Motor neuron (in vitro differentiated cells): Measurements from ENCODE around the gene ZNF70. TPM values are rescaled to one million over a fixed set of nuclear protein-coding genes. Genes with fewer than 3 reads are reported as not detected.
"Not testable (repeated sequence)": the region's sequence is repeated elsewhere in the genome, so short reads cannot be mapped to it uniquely, and the experiment has no call there.

Experiments
- ATAC-seq, 8 experiments: fragments of 200-7000 bp; cut with Tn5 transposase; replicated peaks in 6 of 8; 2 replicates each; pipeline ENCODE4 v1.8.0; 2021; ENCODE audit warnings: mild to moderate bottlenecking in 8 of 8, moderate library complexity in 8 of 8
- H3K27ac ChIP-seq, 2 donors: fragments of 250-450 bp; sonication (Bioruptor Pico); 2 replicates each; pipeline ENCODE4 v1.9.0; 2021; ENCODE audit warnings: antibody characterized with exemption in 2 of 2, mild to moderate bottlenecking in 2 of 2, moderate library complexity in 1 of 2
- H3K4me1 ChIP-seq, 2 donors: fragments of 250-450 bp; sonication (Bioruptor Pico); replicated peaks in 1 of 2; 2 replicates each; pipeline ENCODE4 v1.6.1; 2021; ENCODE audit warnings: antibody characterized with exemption in 2 of 2, mild to moderate bottlenecking in 2 of 2, moderate library complexity in 1 of 2
- H3K4me3 ChIP-seq, 5 donors: fragments of 250-450 bp; sonication (Bioruptor Pico); 2 replicates each; pipeline ENCODE4 v1.9.0; 2021; ENCODE audit warnings: antibody characterized with exemption in 5 of 5, mild to moderate bottlenecking in 5 of 5, moderate library complexity in 4 of 5
- WGBS, 10 experiments: fragments of 450-650 bp; shearing (Covaris generic); methylation state at CpG; one replicate each; pipeline ENCODE4 v1.0.0; 2022; 5-methylcytosine and 5-hydroxymethylcytosine counted together
- in situ Hi-C, 9 experiments: fragments of 400-800 bp; cut with MboI; loops; one replicate each; pipeline ENCODE4 v1.15.0; 2021; ENCODE audit warnings: low sequenced_read_pairs in 9 of 9, low pct_unique_long_range_greater_than_20kb in 2 of 9; ENCODE audit not compliant: unreplicated experiment in 9 of 9
- total RNA-seq, 8 experiments: library from RNA; unstranded; fragments of 300-600 nt; gene quantifications; 2 replicates each; pipeline versions ENCODE4 v1.2.3 to v1.2.4, GENCODE V29; 2022

ZNF70 gene
- total RNA-seq, 8 experiments from 2014 or later: 5.7 to 11.1 (median 7.8) TPM

- WGBS, 10 experiments: 20 to 50% (median 35%) methylated on average over 1 to 5 of the region's 5 CpGs; no CpG with 5 or more reads in 4 of the 10 experiments
- ATAC-seq: no peak
- H3K27ac ChIP-seq: peak overlapping the region; percentile 93 to 96
- peaks cover 12 to 15% of the 10 kb centered on the region in 2 donors for H3K4me1 ChIP-seq
- peak overlapping the region; percentile 53 to 91 (median 59) for H3K4me3 ChIP-seq
- in situ Hi-C loops: no loop called here
Observed at GRCh38 chr22:23750367-23750713, 572 bp downstream of the ZNF70 start.

- H3K4me3 ChIP-seq: peak overlapping the region; percentile 53 to 91 (median 59)
- H3K27ac ChIP-seq: no peak overlapping the region
- peak in 3 of 8 experiments; percentile 27 to 50 (median 35) for ATAC-seq
- WGBS, 10 experiments: 4 to 100% (median 82%) methylated on average over 1 to 11 of the region's 12 CpGs
- in situ Hi-C loops: no loop called here
- peaks cover 12 to 15% of the 10 kb centered on the region in 2 donors for H3K4me1 ChIP-seq
Observed at GRCh38 chr22:23749841-23750301, 1.0 kb downstream of the ZNF70 start.

- WGBS, 10 experiments: 53 to 100% (median 100%) methylated on average over 1 to 5 of the region's 6 CpGs; no CpG with 5 or more reads in 1 of the 10 experiments
- in situ Hi-C loops: no loop called here
- no peak for ATAC-seq
- H3K4me3 ChIP-seq: no peak overlapping the region
- no peak overlapping the region for H3K27ac ChIP-seq
- peaks cover 6 to 8% of the 10 kb centered on the region in 2 donors for H3K4me1 ChIP-seq
Observed at GRCh38 chr22:23745791-23746190, 5.1 kb downstream of the ZNF70 start.

GRCh38 chr22:23744485-23744884 is 6.4 kb downstream of the ZNF70 start:
- Histone ChIP-seq H3K4me3 (no peak overlapping the region), H3K4me1 (peaks cover under 1% of the 10 kb centered on the region in 2 donors), H3K27ac (no peak overlapping the region)
- peak in 4 of 8 experiments; percentile 10 to 31 (median 22) for ATAC-seq
- in situ Hi-C loops: no loop called here
- 92 to 100% (median 100%) methylated on average over 2 to 8 of the region's 14 CpGs; no CpG with 5 or more reads in 6 of the 10 experiments for WGBS, 10 experiments

DNA sequence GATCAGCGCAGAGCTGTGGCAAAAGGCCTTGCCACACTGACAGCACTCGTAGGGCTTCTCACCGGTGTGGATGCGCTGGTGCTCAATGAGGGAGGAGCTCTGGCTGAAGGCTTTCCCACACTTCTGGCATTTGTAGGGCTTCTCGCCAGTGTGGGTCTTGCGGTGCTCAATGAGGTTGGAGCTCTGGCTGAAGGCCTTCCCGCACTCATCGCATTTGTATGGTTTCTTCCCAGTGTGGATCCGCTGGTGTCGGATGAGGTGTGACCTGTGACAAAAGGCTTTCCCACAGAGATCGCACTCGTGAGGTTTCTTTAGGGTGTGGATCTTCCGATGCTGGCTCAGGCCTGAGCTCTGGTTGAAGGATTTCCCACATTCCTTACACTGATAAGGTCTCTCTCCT is 6.9 kb downstream of the ZNF70 start:
- H3K4me1 ChIP-seq: no peaks in the 10 kb centered on the region
- in situ Hi-C loops: no loop called here
- H3K27ac ChIP-seq: no peak overlapping the region
- 60 to 100% (median 95%) methylated on average over 1 to 9 of the region's 13 CpGs; no CpG with 5 or more reads in 5 of the 10 experiments for WGBS, 10 experiments
- ATAC-seq: peak in 2 of 8 experiments; percentile 13 to 22
- H3K4me3 ChIP-seq: no peak overlapping the region

DNA sequence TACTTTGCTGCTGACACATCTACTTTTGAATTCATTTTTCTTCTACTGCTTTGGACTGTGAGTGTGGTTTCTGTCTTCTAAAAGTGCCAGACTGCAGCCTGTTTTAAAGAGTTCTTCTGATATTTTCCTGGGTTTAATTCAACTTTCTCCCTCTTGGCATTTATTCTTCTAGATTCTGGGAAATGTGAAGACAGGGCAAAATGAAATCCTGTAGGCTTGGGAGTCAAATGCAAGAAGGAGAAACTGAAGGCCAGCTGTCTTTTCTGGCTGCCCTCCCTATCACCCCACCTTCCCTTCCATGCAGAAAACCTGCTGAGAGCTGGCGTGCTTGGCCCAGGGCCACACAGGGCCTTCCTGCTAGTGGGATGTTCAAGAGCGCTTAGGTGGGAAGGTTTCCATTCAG is 7.6 kb downstream of the ZNF70 start:
- 20 to 100% (median 57%) methylated on average over 1 to 2 of the region's 2 CpGs; no CpG with 5 or more reads in 5 of the 10 experiments for WGBS, 10 experiments
- no peak overlapping the region for H3K4me3 ChIP-seq
- H3K27ac ChIP-seq: no peak overlapping the region
- peak in 3 of 8 experiments; percentile 40 to 67 (median 50) for ATAC-seq
- in situ Hi-C loops: no loop called here
- H3K4me1 ChIP-seq: no peaks in the 10 kb centered on the region

DNA sequence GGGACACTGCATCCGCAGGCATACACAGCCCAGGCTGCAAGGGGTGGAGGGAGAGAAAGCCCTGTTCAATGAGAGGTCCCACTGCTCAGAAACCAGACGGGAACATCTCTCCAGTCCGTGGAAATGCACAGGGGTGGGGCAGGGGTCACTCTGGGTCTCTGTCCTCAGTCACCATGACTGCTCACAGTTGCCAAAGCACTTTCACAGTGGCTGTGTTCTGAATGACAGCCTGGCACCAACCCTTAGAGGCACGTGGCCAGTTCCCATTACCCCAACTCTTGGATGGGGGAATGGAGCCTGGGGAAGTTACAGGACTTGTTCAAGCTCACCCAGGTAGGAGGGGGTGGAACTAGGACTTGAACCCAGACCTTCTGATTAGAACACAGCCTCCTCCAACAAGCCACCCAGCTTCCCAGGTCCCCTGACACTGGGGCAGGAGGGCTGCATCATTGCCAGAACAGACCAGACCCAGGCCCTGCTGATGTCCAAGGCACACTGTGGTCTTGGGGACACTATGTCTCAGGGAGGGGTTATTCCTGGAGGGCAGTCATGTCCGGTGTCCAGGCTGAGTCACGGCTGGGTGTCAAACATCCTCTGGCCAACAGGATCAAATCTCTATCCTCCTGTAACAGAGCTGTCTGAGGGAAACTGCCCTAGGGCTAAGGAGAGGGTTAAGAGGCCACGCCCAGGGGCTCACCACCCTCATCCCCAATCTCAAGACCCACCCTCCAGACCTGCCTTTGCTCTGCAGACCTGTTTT is 8.2 kb downstream of the ZNF70 start:
- Histone ChIP-seq H3K4me1 (no peaks in the 10 kb centered on the region), H3K4me3 (no peak overlapping the region), H3K27ac (no peak overlapping the region)
- ATAC-seq: peak in 5 of 8 experiments; percentile 14 to 97 (median 64)
- WGBS, 10 experiments: 40 to 100% (median 80%) methylated on average over 1 to 4 of the region's 7 CpGs; no CpG with 5 or more reads in 3 of the 10 experiments
- in situ Hi-C loops: no loop called here

DNA sequence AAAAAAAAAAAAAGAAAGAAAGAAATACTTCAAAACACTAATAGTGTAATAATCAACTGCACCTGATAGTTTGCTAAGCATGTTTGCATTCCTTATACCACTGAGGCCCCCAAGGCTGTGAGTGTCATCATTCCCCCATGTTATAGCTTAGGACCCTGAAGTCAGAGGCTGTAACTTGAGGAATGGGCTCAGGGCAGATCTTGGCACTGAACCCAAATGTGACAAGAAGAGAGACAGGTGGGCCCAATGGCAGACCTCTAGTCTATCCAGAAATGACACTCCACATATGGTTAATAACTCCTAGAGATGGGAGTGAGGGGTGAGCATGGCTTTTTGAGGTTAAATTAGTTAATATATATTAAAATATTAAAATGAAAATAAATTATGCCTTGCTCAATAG is 13.2 kb downstream of the ZNF70 start:
- ATAC-seq: no peak
- Histone ChIP-seq H3K4me1 (no peaks in the 10 kb centered on the region), H3K27ac (no peak overlapping the region), H3K4me3 (no peak overlapping the region)
- in situ Hi-C loops: no loop called here

- H3K4me1 ChIP-seq, H3K4me3 ChIP-seq, in situ Hi-C loops, H3K27ac ChIP-seq, ATAC-seq: not testable (repeated sequence)
- 21 to 100% (median 58%) methylated on average over 1 to 4 of the region's 4 CpGs; no CpG with 5 or more reads in 4 of the 10 experiments for WGBS, 10 experiments
Observed at GRCh38 chr22:23728108-23728507, 22.8 kb downstream of the ZNF70 start.

DNA sequence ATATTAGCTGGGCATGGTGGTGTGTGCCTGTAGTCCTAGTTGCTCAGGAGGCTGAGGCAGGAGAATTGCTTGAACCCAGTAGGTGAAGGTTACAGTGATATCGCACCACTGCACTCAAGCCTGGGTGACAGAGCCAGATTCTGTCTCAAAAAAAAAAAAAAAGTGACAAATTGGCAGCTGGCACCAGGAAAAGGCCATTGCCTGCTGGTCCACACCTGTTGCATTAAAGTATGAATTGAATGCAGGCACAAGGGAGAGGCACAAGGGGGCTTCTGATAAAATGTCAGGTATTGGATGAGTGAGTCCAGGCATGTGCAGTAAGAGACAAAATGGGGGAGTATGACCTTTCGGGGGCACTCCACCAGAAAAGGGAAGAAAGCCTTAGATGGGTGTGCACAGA is 28.2 kb downstream of the ZNF70 start:
- in situ Hi-C loops: no loop called here
- Histone ChIP-seq H3K4me3 (no peak overlapping the region), H3K4me1 (peaks cover 5 to 6% of the 10 kb centered on the region in 2 donors), H3K27ac (no peak overlapping the region)
- WGBS, 10 experiments: 33 to 100% (median 90%) methylated on average over 1 to 2 of the region's 2 CpGs; no CpG with 5 or more reads in 3 of the 10 experiments
- ATAC-seq: no peak

- peak in 4 of 8 experiments; percentile 35 to 69 (median 60) for ATAC-seq
- Histone ChIP-seq H3K4me1 (peaks cover 9 to 10% of the 10 kb centered on the region in 2 donors), H3K4me3 (no peak overlapping the region), H3K27ac (no peak overlapping the region)
- WGBS, 10 experiments: 0 to 67% (median 49%) methylated on average over 1 to 3 of the region's 4 CpGs; no CpG with 5 or more reads in 4 of the 10 experiments
- in situ Hi-C loops: no loop called here
Observed at GRCh38 chr22:23722160-23722559, 28.8 kb downstream of the ZNF70 start.

GRCh38 chr22:23720855-23721254 is 30.1 kb downstream of the ZNF70 start:
- peaks cover 12 to 16% of the 10 kb centered on the region in 2 donors for H3K4me1 ChIP-seq
- H3K4me3 ChIP-seq: no peak overlapping the region
- in situ Hi-C loops: no loop called here
- 25 to 98% (median 84%) methylated on average over 2 to 6 of the region's 6 CpGs; no CpG with 5 or more reads in 1 of the 10 experiments for WGBS, 10 experiments
- ATAC-seq: no peak
- H3K27ac ChIP-seq: no peak overlapping the region

- Histone ChIP-seq H3K4me3 (no peak overlapping the region), H3K27ac (no peak overlapping the region), H3K4me1 (peaks cover 12 to 16% of the 10 kb centered on the region in 2 donors)
- in situ Hi-C loops: no loop called here
- 43 to 100% (median 87%) methylated on average over 3 to 16 of the region's 17 CpGs for WGBS, 10 experiments
- no peak for ATAC-seq
Observed at GRCh38 chr22:23718371-23719165, 32.3 kb downstream of the ZNF70 start.
